Loucy (cell line): Measurements from ENCODE around the gene SMAP1.

ENCODE experiments used
- EZH2phosphoT487 ChIP-seq: fragments of 200-600 bp; IDR thresholded peaks from 2 replicates; pipeline ENCODE4 v1.6.1; 2018; ENCODE audit warnings: antibody characterized with exemption, mild to moderate bottlenecking, moderate library complexity, borderline replicate concordance
- TF ChIP-seq, protein P1 (sequence below): fragments of 200-600 bp; sonication (generic); conservative IDR thresholded peaks from 2 replicates; pipeline ENCODE4 v1.5.1; 2014; ENCODE audit warnings: mild to moderate bottlenecking, antibody characterized with exemption, low read length

DNA sequence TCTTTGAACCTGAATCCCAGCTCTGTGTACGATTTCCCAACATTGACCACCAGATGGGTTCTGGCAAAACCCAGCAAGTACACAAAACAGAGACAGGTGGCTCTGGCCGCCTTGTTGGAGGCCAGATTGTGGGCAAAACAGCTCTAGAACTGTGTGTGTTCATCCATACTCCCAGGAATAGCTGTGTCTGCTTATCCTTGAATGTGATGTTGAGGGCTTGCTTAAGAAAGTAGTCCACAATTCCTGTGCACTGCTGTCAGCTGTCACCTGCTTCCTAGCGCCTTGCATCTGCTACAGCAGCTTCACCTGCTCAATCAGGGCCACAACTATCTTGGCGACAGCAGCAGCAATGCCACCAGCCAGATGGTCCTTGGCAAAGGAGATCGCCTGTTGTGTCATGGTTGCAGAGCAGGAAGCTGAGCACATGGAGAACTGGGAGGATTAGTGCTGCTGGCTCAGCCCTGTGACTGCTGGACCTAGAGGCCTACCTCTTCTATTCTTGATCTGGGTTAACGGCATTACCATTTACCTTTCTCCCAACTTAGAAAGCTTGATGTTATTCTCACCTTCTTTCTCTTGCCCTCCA is 3.7 kb upstream of the SMAP1 start:
- TF ChIP-seq EZH2phosphoT487: no peak
- TF ChIP-seq, protein P1, sequence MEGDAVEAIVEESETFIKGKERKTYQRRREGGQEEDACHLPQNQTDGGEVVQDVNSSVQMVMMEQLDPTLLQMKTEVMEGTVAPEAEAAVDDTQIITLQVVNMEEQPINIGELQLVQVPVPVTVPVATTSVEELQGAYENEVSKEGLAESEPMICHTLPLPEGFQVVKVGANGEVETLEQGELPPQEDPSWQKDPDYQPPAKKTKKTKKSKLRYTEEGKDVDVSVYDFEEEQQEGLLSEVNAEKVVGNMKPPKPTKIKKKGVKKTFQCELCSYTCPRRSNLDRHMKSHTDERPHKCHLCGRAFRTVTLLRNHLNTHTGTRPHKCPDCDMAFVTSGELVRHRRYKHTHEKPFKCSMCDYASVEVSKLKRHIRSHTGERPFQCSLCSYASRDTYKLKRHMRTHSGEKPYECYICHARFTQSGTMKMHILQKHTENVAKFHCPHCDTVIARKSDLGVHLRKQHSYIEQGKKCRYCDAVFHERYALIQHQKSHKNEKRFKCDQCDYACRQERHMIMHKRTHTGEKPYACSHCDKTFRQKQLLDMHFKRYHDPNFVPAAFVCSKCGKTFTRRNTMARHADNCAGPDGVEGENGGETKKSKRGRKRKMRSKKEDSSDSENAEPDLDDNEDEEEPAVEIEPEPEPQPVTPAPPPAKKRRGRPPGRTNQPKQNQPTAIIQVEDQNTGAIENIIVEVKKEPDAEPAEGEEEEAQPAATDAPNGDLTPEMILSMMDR: no peak
